ENCODE measurements around the gene LARGE1. TPM values are rescaled to one million over a fixed set of nuclear protein-coding genes. Genes with fewer than 3 reads are reported as not detected.

Gene LARGE1
- total RNA-seq, 1 experiment from 2014 or later, result 4.1 TPM

DNA sequence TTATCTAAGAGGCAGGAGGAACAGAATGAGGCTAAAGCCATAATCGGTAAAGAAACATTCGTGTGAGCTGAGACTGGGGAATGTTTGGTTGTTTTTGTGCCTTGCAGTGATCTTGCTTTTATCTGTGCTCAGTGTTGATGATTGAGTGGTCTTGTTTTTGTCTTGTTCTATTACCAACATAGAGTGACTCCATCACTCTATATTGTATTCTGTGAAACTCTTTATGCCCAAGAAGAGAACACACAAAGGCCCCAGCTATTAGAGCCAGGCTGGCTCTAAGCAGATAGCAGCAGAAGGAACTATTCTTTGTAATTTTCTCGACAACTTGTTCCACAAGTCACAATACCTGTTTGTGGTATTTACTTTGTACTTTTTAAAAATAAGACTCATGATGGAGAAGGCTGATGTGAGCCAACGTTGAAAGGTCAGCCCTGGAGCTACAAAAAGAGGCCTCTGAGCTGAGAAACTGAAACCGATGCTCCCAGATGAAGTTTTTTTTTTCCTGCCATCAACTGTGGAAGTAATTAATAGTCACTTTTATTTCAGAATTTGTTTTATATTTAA lies 68.4 kb downstream of the LARGE1 start:
- DNase-seq, result no peak
- no peaks in the 10 kb centered on the region for H3K9me3 ChIP-seq
- no peaks in the 10 kb centered on the region for H3K27me3 ChIP-seq
- no peak overlapping the region for H3K4me3 ChIP-seq
- no peaks in the 10 kb centered on the region for H3K36me3 ChIP-seq

DNA sequence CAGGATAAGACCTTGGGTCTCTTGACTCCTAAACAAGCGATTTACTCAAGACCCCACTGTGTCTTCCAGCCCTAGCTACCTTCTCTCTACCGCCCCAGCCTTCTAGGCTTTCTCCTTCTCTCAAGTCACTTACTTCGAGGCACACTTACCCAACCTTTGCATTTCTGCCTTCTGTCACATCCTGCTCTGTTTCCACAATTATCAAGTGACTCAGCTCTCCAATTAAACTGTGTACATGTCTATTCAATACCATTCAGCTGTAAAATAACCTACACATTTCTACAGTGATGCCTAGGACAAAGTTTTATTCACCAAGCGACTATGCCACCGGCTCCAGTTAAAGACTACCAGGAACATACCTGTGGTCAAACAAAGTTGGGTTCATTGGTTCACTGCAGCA lies 69.0 kb downstream of the LARGE1 start:
- H3K36me3 ChIP-seq, result no peaks in the 10 kb centered on the region
- no peak for DNase-seq
- H3K9me3 ChIP-seq, result no peaks in the 10 kb centered on the region
- no peak overlapping the region for H3K4me3 ChIP-seq
- no peaks in the 10 kb centered on the region for H3K27me3 ChIP-seq

GRCh38 chr22:33850724-33851123 lies 69.6 kb downstream of the LARGE1 start:
- H3K9me3 ChIP-seq, result no peaks in the 10 kb centered on the region
- DNase-seq, result no peak
- no peaks in the 10 kb centered on the region for H3K36me3 ChIP-seq
- H3K27me3 ChIP-seq, result no peaks in the 10 kb centered on the region
- no peak overlapping the region for H3K4me3 ChIP-seq

- Histone ChIP-seq H3K9me3 (no peaks in the 10 kb centered on the region), H3K36me3 (no peaks in the 10 kb centered on the region), H3K4me3 (no peak overlapping the region), H3K27me3 (no peaks in the 10 kb centered on the region)
- DNase-seq, result no peak
Observed at GRCh38 chr22:33850193-33850592, 70.1 kb downstream of the LARGE1 start.

DNA sequence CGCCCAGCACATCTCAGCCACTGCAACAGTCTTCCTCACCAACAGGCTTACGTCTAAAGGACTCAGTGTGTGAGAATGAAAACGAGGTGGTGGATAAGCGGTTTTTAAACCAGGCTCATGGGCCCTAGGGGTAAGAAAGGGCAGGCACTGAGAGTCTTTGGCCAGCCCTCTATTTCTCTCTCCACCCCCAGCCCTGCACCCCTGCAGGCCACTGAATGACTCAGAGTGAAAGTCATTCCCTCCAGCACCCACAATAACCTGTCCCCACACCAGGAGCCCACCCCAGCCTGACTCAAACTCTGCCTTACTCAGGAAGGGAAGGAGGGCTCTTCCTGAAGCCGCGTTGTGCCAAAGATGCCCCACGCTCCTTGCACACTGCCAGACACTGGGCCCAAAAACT lies 72.0 kb downstream of the LARGE1 start:
- DNase-seq, result peak; percentile 40
- no peaks in the 10 kb centered on the region for H3K36me3 ChIP-seq
- H3K4me3 ChIP-seq, result no peak overlapping the region
- H3K9me3 ChIP-seq, result no peaks in the 10 kb centered on the region
- H3K27me3 ChIP-seq, result no peaks in the 10 kb centered on the region

GRCh38 chr22:33844273-33844672 lies 76.0 kb downstream of the LARGE1 start:
- DNase-seq, result no peak
- H3K4me3 ChIP-seq, result no peak overlapping the region
- no peaks in the 10 kb centered on the region for H3K27me3 ChIP-seq
- no peaks in the 10 kb centered on the region for H3K9me3 ChIP-seq
- H3K36me3 ChIP-seq, result no peaks in the 10 kb centered on the region

GRCh38 chr22:33842421-33843094 lies 77.7 kb downstream of the LARGE1 start:
- DNase-seq, result no peak
- H3K36me3 ChIP-seq, result no peaks in the 10 kb centered on the region

DNA sequence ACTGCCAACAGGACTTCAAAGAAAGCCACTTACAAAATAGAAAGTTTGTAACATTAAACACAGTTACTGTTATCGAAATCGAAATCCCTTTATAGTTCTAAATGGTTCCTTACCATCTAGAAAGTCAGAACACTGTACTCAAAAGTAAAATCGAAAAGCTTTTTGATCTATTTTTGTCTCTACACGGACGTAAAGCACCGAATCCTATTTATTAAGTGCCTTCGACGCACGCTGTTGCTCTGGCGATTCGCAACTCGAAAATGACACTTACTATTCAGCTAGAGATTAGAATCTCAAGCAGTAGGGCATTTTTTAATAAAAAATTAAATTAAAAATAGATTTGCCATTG lies 78.3 kb downstream of the LARGE1 start:
- H3K36me3 ChIP-seq, result no peaks in the 10 kb centered on the region
- no peak overlapping the region for H3K4me3 ChIP-seq
- H3K27me3 ChIP-seq, result no peaks in the 10 kb centered on the region
- DNase-seq, result no peak
- H3K9me3 ChIP-seq, result no peaks in the 10 kb centered on the region

More at GRCh38 chr22:33842421-33843094, 77.7 kb downstream of the LARGE1 start:
- no peaks in the 10 kb centered on the region for H3K27me3 ChIP-seq
- no peaks in the 10 kb centered on the region for H3K9me3 ChIP-seq
- no peak overlapping the region for H3K4me3 ChIP-seq

GRCh38 chr22:33841281-33842005 lies 78.8 kb downstream of the LARGE1 start:
- Histone ChIP-seq H3K36me3 (no peaks in the 10 kb centered on the region), H3K9me3 (no peaks in the 10 kb centered on the region), H3K27me3 (no peaks in the 10 kb centered on the region), H3K4me3 (no peak overlapping the region)
- no peak for DNase-seq

DNA sequence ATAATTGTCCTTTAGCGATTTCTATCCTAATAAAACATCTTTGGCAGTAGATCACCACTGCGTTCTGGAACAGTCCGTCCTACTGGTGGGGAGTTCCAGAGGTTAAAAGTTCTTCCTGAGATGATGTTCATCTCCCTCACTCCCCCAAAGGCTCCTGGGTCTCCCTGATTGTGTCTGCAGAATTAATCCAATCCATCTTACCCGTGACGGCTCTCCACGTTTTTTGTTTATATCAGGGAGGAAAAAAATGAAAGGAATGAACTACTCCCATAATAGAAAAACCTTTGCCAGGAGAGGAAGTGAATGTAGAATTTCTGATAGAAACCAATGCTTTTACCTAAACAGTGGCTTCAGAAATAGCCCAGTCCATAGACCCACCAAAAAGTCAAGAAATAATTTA lies 81.6 kb downstream of the LARGE1 start:
- Histone ChIP-seq H3K27me3 (no peaks in the 10 kb centered on the region), H3K4me3 (no peak overlapping the region), H3K9me3 (no peaks in the 10 kb centered on the region), H3K36me3 (no peaks in the 10 kb centered on the region)
- no peak for DNase-seq

DNA sequence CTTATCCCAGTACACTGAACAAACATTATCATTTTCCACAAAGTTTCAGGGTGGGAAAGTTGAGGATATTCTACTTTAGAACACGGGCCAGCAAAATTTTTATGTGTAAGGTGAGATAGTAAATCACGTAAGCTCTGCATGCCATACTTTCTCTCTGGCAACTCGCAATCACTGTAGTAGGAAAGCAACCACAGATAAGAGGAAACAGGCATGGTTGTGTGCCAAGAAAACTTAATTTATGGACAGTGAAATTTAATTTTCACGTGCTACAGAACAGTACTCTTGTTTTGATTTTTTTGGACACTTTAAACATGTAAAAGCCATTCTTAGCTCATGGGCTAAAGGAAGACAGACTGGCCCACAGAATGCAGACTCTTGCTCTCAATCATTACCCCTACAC lies 82.5 kb downstream of the LARGE1 start:
- H3K36me3 ChIP-seq, result no peaks in the 10 kb centered on the region
- no peak overlapping the region for H3K4me3 ChIP-seq
- no peaks in the 10 kb centered on the region for H3K9me3 ChIP-seq
- H3K27me3 ChIP-seq, result no peaks in the 10 kb centered on the region
- DNase-seq, result no peak

DNA sequence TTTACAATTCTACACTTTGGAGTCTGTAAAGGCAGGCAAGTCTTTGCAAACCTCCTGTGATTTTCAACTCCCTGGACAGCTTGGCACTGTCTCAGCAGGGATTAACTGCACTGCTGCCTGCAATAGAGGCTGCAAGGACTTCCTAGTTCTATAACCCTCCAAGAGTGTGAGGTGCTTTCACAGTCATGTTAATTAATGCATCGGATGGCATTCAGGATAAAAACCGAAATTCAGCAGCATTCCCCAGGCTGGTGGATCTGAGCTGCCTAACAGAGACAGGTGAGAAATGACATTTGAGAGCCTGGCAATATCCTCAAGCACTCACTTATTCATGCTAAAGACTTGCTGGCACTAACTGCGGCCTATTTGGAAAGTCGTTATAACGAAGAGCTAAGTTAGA lies 85.0 kb downstream of the LARGE1 start:
- Histone ChIP-seq H3K9me3 (no peaks in the 10 kb centered on the region), H3K36me3 (no peaks in the 10 kb centered on the region), H3K27me3 (no peaks in the 10 kb centered on the region), H3K4me3 (no peak overlapping the region)
- DNase-seq, result no peak

- no peaks in the 10 kb centered on the region for H3K9me3 ChIP-seq
- no peak overlapping the region for H3K4me3 ChIP-seq
- no peaks in the 10 kb centered on the region for H3K27me3 ChIP-seq
- H3K36me3 ChIP-seq, result no peaks in the 10 kb centered on the region
- peak; percentile 73 for DNase-seq
Observed at GRCh38 chr22:33832558-33833151, 87.6 kb downstream of the LARGE1 start.

DNA sequence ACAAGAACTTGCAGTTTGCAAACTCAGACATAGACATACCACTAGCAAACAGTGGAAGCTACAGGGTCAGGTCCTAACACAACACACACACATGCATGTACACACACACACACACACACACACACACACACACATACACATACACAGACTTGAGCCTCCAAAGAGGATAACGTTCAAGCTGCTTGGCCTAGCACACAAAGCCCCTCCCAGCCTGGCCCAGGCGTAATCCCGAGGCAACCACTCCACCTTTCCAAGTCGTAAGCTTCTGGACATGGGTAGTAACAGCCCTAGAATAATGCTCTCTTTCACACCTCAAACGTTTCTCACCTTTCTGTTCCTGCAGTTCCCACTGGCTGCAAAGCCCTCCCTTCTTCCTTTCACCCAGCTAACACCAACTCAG lies 88.6 kb downstream of the LARGE1 start:
- Histone ChIP-seq H3K4me3 (no peak overlapping the region), H3K36me3 (no peaks in the 10 kb centered on the region), H3K27me3 (no peaks in the 10 kb centered on the region), H3K9me3 (no peaks in the 10 kb centered on the region)
- no peak for DNase-seq

DNA sequence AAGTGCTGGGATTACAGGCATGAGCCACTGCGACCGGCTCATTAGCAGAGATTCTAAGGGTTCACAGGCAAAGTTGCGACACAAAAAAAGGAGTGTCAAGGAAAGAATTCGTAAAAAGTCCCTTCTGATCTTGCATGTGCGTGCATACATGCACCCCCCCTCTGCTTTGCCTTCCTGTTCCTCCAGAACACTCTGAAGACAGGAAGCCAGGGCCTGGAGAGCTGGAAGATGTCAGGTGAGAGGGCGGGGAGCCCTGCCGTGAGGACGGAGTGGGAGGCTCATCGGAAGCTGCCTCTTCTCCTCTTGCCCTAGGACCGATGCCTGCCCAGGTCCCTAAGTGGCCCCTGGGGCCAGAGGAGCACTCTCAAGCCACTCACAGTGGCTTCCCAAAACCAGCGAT lies 89.1 kb downstream of the LARGE1 start:
- Histone ChIP-seq H3K27me3 (no peaks in the 10 kb centered on the region), H3K36me3 (no peaks in the 10 kb centered on the region), H3K9me3 (no peaks in the 10 kb centered on the region), H3K4me3 (no peak overlapping the region)
- DNase-seq, result no peak

GRCh38 chr22:33829546-33830280 lies 90.6 kb downstream of the LARGE1 start:
- no peaks in the 10 kb centered on the region for H3K36me3 ChIP-seq
- no peak for DNase-seq
- H3K9me3 ChIP-seq, result no peaks in the 10 kb centered on the region; the same call in 1 of the 2 replicates
- no peak overlapping the region for H3K4me3 ChIP-seq
- H3K27me3 ChIP-seq, result no peaks in the 10 kb centered on the region

- Histone ChIP-seq H3K27me3 (no peaks in the 10 kb centered on the region), H3K36me3 (no peaks in the 10 kb centered on the region), H3K4me3 (no peak overlapping the region), H3K9me3 (no peaks in the 10 kb centered on the region; the same call in 1 of the 2 replicates)
- DNase-seq, result no peak
Observed at GRCh38 chr22:33828302-33828701, 92.0 kb downstream of the LARGE1 start.
